A549 (cell line): ENCODE measurements around the gene PYGB. TPM values are rescaled to one million over a fixed set of nuclear protein-coding genes. Genes with fewer than 3 reads are reported as not detected.

Experiments used
- ATAC-seq, 2 experiments: fragments of 200-7000 bp in 1 of 2; fragments of >200 bp in 1 of 2; cut with Nextera tagmentation in 1 of 2; cut with Tn5 transposase in 1 of 2; 3 replicates each; pipeline versions ENCODE4 v1.8.0 to v1.9.1; 2018 to 2020; ENCODE audit warnings: mild to moderate bottlenecking in 1 of 2, moderate library complexity in 1 of 2
- CTCF ChIA-PET: fragments of 300-600 bp; sonication (Branson Sonifier 250); formaldehyde crosslinking; extraction: SDS; loops from one replicate; lab custom pipeline; 2021; ENCODE audit warnings: antibody characterized with exemption, inconsistent platforms; lab: Yijun Ruan, JAX
- POLR2A ChIA-PET: fragments of 350-600 bp; formaldehyde crosslinking; extraction: SDS; loops from one replicate; lab custom pipeline; 2021; ENCODE audit warnings: antibody characterized with exemption, inconsistent platforms; lab: Yijun Ruan, JAX
- DNase-seq, 2 experiments: peaks; one replicate each; pipeline versions ENCODE4 v3.0.0 to v3.0.0-alpha.2; 2011 to 2016; ENCODE audit warnings: low read depth in 1 of 2, low spot score in 1 of 2
- FAIRE-seq: peaks from 2 replicates; lab custom pipeline; 2011; peaks lifted over from hg19 to GRCh38; lab: Jason Lieb, UNC
- H3K27ac ChIP-seq, 2 experiments: fragments of >200 bp; sonication (Bioruptor Twin); formaldehyde crosslinking; 3 replicates each; pipeline ENCODE4 v1.5.1; 2016 to 2017
- H3K4me1 ChIP-seq: fragments of >200 bp; sonication (Bioruptor Twin); formaldehyde crosslinking; 3 replicates; pipeline ENCODE4 v1.6.1; 2016
- H3K4me2 ChIP-seq: fragments of >200 bp; sonication (Bioruptor Twin); formaldehyde crosslinking; 3 replicates; pipeline ENCODE4 v1.6.1; 2016
- H3K4me3 ChIP-seq: fragments of >200 bp; sonication (Bioruptor Twin); formaldehyde crosslinking; 3 replicates; pipeline ENCODE4 v1.5.1; 2016
- H3K9me3 ChIP-seq: fragments of >200 bp; sonication (Bioruptor Twin); formaldehyde crosslinking; 3 replicates; pipeline ENCODE4 v1.6.1; 2016
- BHLHE40 ChIP-seq: IDR thresholded peaks from 2 replicates; pipeline ENCODE4 v1.6.1; 2012; ENCODE audit warnings: low read depth, low read length, inconsistent platforms
- EHMT2 ChIP-seq: fragments of 200-600 bp; sonication (generic); IDR thresholded peaks from 2 replicates; pipeline ENCODE4 v1.6.1; 2016; ENCODE audit warnings: antibody characterized with exemption, low read depth, mild to moderate bottlenecking, moderate library complexity
- EP300 ChIP-seq, 2 experiments: fragments of >200 bp; sonication (Bioruptor Twin); formaldehyde crosslinking; IDR thresholded peaks; 2 replicates in 1 of 2; 3 replicates in 1 of 2; pipeline ENCODE4 v1.6.1; 2016 to 2017
- FOSL2 ChIP-seq, 2 experiments: fragments of 450-650 bp in 1 of 2; fragments of >200 bp in 1 of 2; sonication (Bioruptor Twin) in 1 of 2; formaldehyde crosslinking; IDR thresholded peaks; 2 replicates each; pipeline versions ENCODE4 v1.5.0 to v1.6.1; 2016 to 2020; ENCODE audit warnings: mild to moderate bottlenecking in 1 of 2, moderate library complexity in 1 of 2
- FOXS1 ChIP-seq: fragments of 250-450 bp; sonication (Bioruptor Pico); IDR thresholded peaks from 2 replicates; pipeline ENCODE4 v1.5.0; 2020; ENCODE audit warnings: mild to moderate bottlenecking, moderate library complexity
- GATA3 ChIP-seq: IDR thresholded peaks from 2 replicates; pipeline ENCODE4 v1.6.1; 2012; ENCODE audit warnings: borderline replicate concordance
- HDAC2 ChIP-seq: fragments of 200-600 bp; sonication (generic); IDR thresholded peaks from 2 replicates; pipeline ENCODE4 v1.6.1; 2016
- HEYL ChIP-seq: fragments of 250-450 bp; sonication (Bioruptor Pico); IDR thresholded peaks from 2 replicates; pipeline ENCODE4 v1.8.0; 2021; ENCODE audit warnings: mild to moderate bottlenecking, moderate library complexity
- HOXA7 ChIP-seq: fragments of 250-450 bp; sonication (Bioruptor Pico); IDR thresholded peaks from 2 replicates; pipeline ENCODE4 v1.5.0; 2020; ENCODE audit warnings: mild to moderate bottlenecking, moderate library complexity
- HOXB13 ChIP-seq: fragments of 250-450 bp; sonication (Bioruptor Pico); IDR thresholded peaks from 2 replicates; pipeline ENCODE4 v1.5.0; 2020; ENCODE audit warnings: low read depth, mild to moderate bottlenecking, moderate library complexity
- JUNB ChIP-seq: fragments of >200 bp; sonication (Bioruptor Twin); formaldehyde crosslinking; IDR thresholded peaks from 2 replicates; pipeline ENCODE4 v1.6.1; 2016
- KDM1A ChIP-seq: fragments of 200-600 bp; sonication (generic); IDR thresholded peaks from 2 replicates; pipeline ENCODE4 v1.6.1; 2016; ENCODE audit warnings: low read depth, mild to moderate bottlenecking
- KDM5A ChIP-seq: fragments of 200-600 bp; sonication (generic); IDR thresholded peaks from 2 replicates; pipeline ENCODE4 v1.6.1; 2016; ENCODE audit warnings: antibody characterized with exemption, mild to moderate bottlenecking
- MAFK ChIP-seq: fragments of 450-650 bp; IDR thresholded peaks from 2 replicates; pipeline ENCODE4 v1.6.1; 2014; ENCODE audit not compliant: partially characterized antibody
- MAZ ChIP-seq: fragments of 150-350 bp; IDR thresholded peaks from 2 replicates; pipeline ENCODE4 v1.6.1; 2014; ENCODE audit warnings: antibody characterized with exemption, low read depth, low read length, borderline replicate concordance
- MYC ChIP-seq: IDR thresholded peaks from 2 replicates; pipeline ENCODE4 v1.6.1; 2012; ENCODE audit warnings: mild to moderate bottlenecking, inconsistent platforms, low read length, improper control_type of control experiment, borderline replicate concordance
- POLR2A ChIP-seq: IDR thresholded peaks from 2 replicates; pipeline ENCODE4 v1.6.1; 2012; ENCODE audit warnings: mild to moderate bottlenecking, low read length
- POLR2AphosphoS2 ChIP-seq: conservative IDR thresholded peaks from 2 replicates; pipeline ENCODE4 v1.6.1; 2012; ENCODE audit warnings: low read length, improper control_type of control experiment, inconsistent platforms
- RAD21 ChIP-seq, 2 experiments: fragments of >200 bp in 1 of 2; sonication (Bioruptor Twin) in 1 of 2; formaldehyde crosslinking in 1 of 2; IDR thresholded peaks in 1 of 2; conservative IDR thresholded peaks in 1 of 2; 2 replicates in 1 of 2; 3 replicates in 1 of 2; pipeline ENCODE4 v1.6.1; 2012 to 2018; ENCODE audit warnings: inconsistent platforms in 1 of 2
- RARB ChIP-seq: fragments of 250-450 bp; sonication (Bioruptor Pico); IDR thresholded peaks from 2 replicates; pipeline ENCODE4 v1.8.0; 2021; ENCODE audit warnings: mild to moderate bottlenecking, moderate library complexity
- RFX5 ChIP-seq: fragments of 450-650 bp; IDR thresholded peaks from 2 replicates; pipeline ENCODE4 v1.7.1; 2014; ENCODE audit warnings: antibody characterized with exemption, mild to moderate bottlenecking, moderate library complexity
- SMC3 ChIP-seq: fragments of >200 bp; sonication (Bioruptor Twin); formaldehyde crosslinking; IDR thresholded peaks from 3 replicates; pipeline ENCODE4 v1.6.1; 2018; ENCODE audit warnings: inconsistent platforms
- SREBF2 ChIP-seq: fragments of 450-650 bp; IDR thresholded peaks from 2 replicates; pipeline ENCODE4 v1.6.1; 2014; ENCODE audit warnings: mild to moderate bottlenecking, moderate library complexity
- TP53 ChIP-seq: fragments of 250-450 bp; sonication (Bioruptor Pico); IDR thresholded peaks from 2 replicates; pipeline ENCODE4 v1.5.0; 2021; ENCODE audit warnings: mild to moderate bottlenecking, moderate library complexity
- ZC3H11A ChIP-seq: fragments of 450-650 bp; IDR thresholded peaks from 2 replicates; pipeline ENCODE4 v1.6.1; 2014; ENCODE audit warnings: antibody characterized with exemption, mild to moderate bottlenecking
- ZNF302 ChIP-seq: fragments of 250-450 bp; sonication (Bioruptor Pico); IDR thresholded peaks from 2 replicates; pipeline ENCODE4 v1.9.0; 2021; ENCODE audit warnings: inconsistent platforms, mild to moderate bottlenecking, moderate library complexity
- ZSCAN20 ChIP-seq: fragments of 250-450 bp; sonication (Bioruptor Pico); IDR thresholded peaks from 2 replicates; pipeline ENCODE4 v1.8.0; 2022; ENCODE audit warnings: mild to moderate bottlenecking, moderate library complexity
- WGBS: methylation state at CpG from one replicate; pipeline ENCODE4 v1.1.6; 2017; ENCODE audit errors: missing lambda C conversion rate; 5-methylcytosine and 5-hydroxymethylcytosine counted together
- polyA plus RNA-seq, 4 experiments: library from polyadenylated mRNA; depleted of rRNA in 3 of 4; stranded (reverse); fragments of >200 nt; fragmentation: RNase III in 1 of 4; extraction: RNeasy Plus Mini Kit Qiagen cat#74134 plus additional on column Dnase treatment in 1 of 4; gene quantifications; 2 replicates in 3 of 4; 3 replicates in 1 of 4; pipeline ENCODE4 v1.2.3, GENCODE V29; 2011 to 2017
- TF ChIP-seq, protein P1 (sequence below): fragments of >200 bp; sonication (Bioruptor Twin); formaldehyde crosslinking; IDR thresholded peaks from 3 replicates; pipeline ENCODE4 v1.5.1; 2016
- TF ChIP-seq, protein P2 (sequence below): IDR thresholded peaks from 2 replicates; pipeline ENCODE4 v1.6.1; 2012
- TF ChIP-seq, protein P3 (sequence below): fragments of >200 bp; sonication (Bioruptor Twin); formaldehyde crosslinking; IDR thresholded peaks from 2 replicates; pipeline ENCODE4 v1.6.1; 2016
- TF ChIP-seq, protein P4 (sequence below): fragments of 150-350 bp; IDR thresholded peaks from 2 replicates; pipeline ENCODE4 v1.6.1; 2014; ENCODE audit warnings: low read depth, mild to moderate bottlenecking, low read length
- TF ChIP-seq, protein P5 (sequence below): fragments of 450-650 bp; IDR thresholded peaks from 2 replicates; pipeline ENCODE4 v1.6.1; 2014; ENCODE audit warnings: antibody characterized with exemption
- TF ChIP-seq, protein P6 (sequence below): fragments of 200-600 bp; sonication (generic); IDR thresholded peaks from 2 replicates; pipeline ENCODE4 v1.6.1; 2016; ENCODE audit warnings: antibody characterized with exemption, mild to moderate bottlenecking, moderate library complexity

Gene PYGB
- polyA plus RNA-seq, 2 of the 4 experiments (the other 2 are of a cell fraction) = 93.2 to 100 TPM

DNA sequence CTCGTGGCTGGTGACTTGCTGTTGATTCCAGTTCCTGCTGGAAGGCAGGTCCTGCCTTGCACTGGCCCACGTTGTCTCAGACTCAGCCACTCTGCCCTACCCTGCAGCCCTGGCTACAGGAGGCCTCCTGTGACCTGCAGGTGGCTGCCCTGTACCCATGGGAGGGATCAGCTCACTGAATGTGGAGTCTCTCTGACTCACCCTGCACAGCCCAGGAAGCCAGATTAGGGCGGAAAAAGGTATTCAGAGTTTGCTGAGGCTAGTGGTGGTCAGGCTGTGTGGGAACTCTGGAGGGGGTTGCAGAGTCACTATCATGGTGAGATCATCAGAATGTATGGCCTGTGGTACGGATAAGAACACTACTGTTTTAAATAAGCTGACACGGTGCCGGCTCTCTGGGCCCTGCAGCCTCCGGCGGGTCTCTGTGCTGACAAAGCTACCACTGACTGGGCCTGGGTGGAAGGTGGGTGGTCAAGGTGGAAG is 24.7 kb upstream of the PYGB start:
- Histone ChIP-seq H3K4me3 (no peak overlapping the region), H3K27ac (peak overlapping the region; percentile 79 to 88), H3K9me3 (no peaks in the 10 kb centered on the region), H3K4me1 (peaks cover 67% of the 10 kb centered on the region), H3K4me2 (peak overlapping the region; percentile 45)
- 15% methylated on average over 8 of the region's 8 CpGs for WGBS
- ATAC-seq (peak; percentile 88), DNase-seq (peak; percentile 92 to 97), FAIRE-seq (peak; percentile 96)
- ChIA-PET POLR2A (interaction anchor here (0.9 to 5.4 kb wide), 6 partner anchors 10 to 176 kb away, joined by 3 to 67 read pairs (median 4); partner anchors contain the start of genes ENTPD6 and PYGB), CTCF (interaction anchor here (0.6 to 18.2 kb wide), 19 partner anchors 8 to 229 kb away, joined by 3 to 300 read pairs (median 5); partner anchors contain the start of gene PYGB)
- TF ChIP-seq RAD21 (conservative IDR thresholded peaks at IDR 0.05 in 1 of 2, IDR thresholded peaks at IDR 0.05 in 1 of 2) = peak; percentile 66 to 67
- TF ChIP-seq ZSCAN20 = no peak
- no peak for TF ChIP-seq ZNF302 (CRISPR knock-in tag)
- TF ChIP-seq, protein P1, sequence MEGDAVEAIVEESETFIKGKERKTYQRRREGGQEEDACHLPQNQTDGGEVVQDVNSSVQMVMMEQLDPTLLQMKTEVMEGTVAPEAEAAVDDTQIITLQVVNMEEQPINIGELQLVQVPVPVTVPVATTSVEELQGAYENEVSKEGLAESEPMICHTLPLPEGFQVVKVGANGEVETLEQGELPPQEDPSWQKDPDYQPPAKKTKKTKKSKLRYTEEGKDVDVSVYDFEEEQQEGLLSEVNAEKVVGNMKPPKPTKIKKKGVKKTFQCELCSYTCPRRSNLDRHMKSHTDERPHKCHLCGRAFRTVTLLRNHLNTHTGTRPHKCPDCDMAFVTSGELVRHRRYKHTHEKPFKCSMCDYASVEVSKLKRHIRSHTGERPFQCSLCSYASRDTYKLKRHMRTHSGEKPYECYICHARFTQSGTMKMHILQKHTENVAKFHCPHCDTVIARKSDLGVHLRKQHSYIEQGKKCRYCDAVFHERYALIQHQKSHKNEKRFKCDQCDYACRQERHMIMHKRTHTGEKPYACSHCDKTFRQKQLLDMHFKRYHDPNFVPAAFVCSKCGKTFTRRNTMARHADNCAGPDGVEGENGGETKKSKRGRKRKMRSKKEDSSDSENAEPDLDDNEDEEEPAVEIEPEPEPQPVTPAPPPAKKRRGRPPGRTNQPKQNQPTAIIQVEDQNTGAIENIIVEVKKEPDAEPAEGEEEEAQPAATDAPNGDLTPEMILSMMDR = peak; percentile 47
- no peak for TF ChIP-seq RARB (CRISPR knock-in tag)
- no peak for TF ChIP-seq HDAC2
- no peak for TF ChIP-seq MAZ
- TF ChIP-seq, protein P2, sequence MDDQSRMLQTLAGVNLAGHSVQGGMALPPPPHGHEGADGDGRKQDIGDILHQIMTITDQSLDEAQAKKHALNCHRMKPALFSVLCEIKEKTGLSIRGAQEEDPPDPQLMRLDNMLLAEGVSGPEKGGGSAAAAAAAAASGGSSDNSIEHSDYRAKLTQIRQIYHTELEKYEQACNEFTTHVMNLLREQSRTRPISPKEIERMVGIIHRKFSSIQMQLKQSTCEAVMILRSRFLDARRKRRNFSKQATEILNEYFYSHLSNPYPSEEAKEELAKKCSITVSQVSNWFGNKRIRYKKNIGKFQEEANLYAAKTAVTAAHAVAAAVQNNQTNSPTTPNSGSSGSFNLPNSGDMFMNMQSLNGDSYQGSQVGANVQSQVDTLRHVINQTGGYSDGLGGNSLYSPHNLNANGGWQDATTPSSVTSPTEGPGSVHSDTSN = no peak
- TF ChIP-seq GATA3 = peak; percentile 30; the same call in 1 of the 2 replicates
- TF ChIP-seq, protein P3, sequence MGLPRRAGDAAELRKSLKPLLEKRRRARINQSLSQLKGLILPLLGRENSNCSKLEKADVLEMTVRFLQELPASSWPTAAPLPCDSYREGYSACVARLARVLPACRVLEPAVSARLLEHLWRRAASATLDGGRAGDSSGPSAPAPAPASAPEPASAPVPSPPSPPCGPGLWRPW = no peak
- peak; percentile 58 for TF ChIP-seq MAFK
- no peak for TF ChIP-seq FOXS1 (CRISPR knock-in tag)
- TF ChIP-seq SREBF2 = no peak
- TF ChIP-seq, protein P4, sequence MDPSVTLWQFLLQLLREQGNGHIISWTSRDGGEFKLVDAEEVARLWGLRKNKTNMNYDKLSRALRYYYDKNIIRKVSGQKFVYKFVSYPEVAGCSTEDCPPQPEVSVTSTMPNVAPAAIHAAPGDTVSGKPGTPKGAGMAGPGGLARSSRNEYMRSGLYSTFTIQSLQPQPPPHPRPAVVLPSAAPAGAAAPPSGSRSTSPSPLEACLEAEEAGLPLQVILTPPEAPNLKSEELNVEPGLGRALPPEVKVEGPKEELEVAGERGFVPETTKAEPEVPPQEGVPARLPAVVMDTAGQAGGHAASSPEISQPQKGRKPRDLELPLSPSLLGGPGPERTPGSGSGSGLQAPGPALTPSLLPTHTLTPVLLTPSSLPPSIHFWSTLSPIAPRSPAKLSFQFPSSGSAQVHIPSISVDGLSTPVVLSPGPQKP = no peak
- no peak for TF ChIP-seq KDM5A
- TF ChIP-seq POLR2AphosphoS2 = no peak
- no peak for TF ChIP-seq TP53
- TF ChIP-seq ZC3H11A = no peak
- TF ChIP-seq EHMT2 = no peak
- no peak for TF ChIP-seq HEYL
- TF ChIP-seq RFX5 = no peak
- TF ChIP-seq JUNB = peak; percentile 44; the same call in 1 of the 2 replicates
- TF ChIP-seq, protein P5, sequence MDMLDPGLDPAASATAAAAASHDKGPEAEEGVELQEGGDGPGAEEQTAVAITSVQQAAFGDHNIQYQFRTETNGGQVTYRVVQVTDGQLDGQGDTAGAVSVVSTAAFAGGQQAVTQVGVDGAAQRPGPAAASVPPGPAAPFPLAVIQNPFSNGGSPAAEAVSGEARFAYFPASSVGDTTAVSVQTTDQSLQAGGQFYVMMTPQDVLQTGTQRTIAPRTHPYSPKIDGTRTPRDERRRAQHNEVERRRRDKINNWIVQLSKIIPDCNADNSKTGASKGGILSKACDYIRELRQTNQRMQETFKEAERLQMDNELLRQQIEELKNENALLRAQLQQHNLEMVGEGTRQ = no peak
- peak in 1 of 2 experiments; percentile 39; a peak in 1 of 5 replicates for TF ChIP-seq EP300 (IDR thresholded peaks at IDR 0.05)
- no peak for TF ChIP-seq HOXB13
- peak; percentile 32; the same call in 1 of the 2 replicates for TF ChIP-seq MYC
- TF ChIP-seq HOXA7 = no peak
- TF ChIP-seq BHLHE40 = no peak
- TF ChIP-seq POLR2A = no peak
- TF ChIP-seq, protein P6, sequence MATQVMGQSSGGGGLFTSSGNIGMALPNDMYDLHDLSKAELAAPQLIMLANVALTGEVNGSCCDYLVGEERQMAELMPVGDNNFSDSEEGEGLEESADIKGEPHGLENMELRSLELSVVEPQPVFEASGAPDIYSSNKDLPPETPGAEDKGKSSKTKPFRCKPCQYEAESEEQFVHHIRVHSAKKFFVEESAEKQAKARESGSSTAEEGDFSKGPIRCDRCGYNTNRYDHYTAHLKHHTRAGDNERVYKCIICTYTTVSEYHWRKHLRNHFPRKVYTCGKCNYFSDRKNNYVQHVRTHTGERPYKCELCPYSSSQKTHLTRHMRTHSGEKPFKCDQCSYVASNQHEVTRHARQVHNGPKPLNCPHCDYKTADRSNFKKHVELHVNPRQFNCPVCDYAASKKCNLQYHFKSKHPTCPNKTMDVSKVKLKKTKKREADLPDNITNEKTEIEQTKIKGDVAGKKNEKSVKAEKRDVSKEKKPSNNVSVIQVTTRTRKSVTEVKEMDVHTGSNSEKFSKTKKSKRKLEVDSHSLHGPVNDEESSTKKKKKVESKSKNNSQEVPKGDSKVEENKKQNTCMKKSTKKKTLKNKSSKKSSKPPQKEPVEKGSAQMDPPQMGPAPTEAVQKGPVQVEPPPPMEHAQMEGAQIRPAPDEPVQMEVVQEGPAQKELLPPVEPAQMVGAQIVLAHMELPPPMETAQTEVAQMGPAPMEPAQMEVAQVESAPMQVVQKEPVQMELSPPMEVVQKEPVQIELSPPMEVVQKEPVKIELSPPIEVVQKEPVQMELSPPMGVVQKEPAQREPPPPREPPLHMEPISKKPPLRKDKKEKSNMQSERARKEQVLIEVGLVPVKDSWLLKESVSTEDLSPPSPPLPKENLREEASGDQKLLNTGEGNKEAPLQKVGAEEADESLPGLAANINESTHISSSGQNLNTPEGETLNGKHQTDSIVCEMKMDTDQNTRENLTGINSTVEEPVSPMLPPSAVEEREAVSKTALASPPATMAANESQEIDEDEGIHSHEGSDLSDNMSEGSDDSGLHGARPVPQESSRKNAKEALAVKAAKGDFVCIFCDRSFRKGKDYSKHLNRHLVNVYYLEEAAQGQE = no peak
- TF ChIP-seq SMC3 = peak; percentile 74
- TF ChIP-seq FOSL2 (IDR thresholded peaks at IDR 0.05) = peak; percentile 49; the same call in 1 of the 2 replicates
- peak; percentile 87 for TF ChIP-seq FOSL2 (CRISPR knock-in tag; IDR thresholded peaks at IDR 0.05)
- no peak for TF ChIP-seq KDM1A
